Neural cell (in vitro differentiated cells): ENCODE results near the gene PAX8. TPM values are rescaled to one million over a fixed set of nuclear protein-coding genes. Genes with fewer than 3 reads are reported as not detected.

Source experiments
- H2AFZ ChIP-seq: fragments of 200-600, 300-800 bp; sonication (generic), shearing (Covaris generic); 2 replicates; pipeline ENCODE4 v1.6.0; 2014; ENCODE audit warnings: low read depth, mild to moderate bottlenecking, antibody characterized with exemption, low read length, moderate library complexity
- H3F3A ChIP-seq: fragments of 200-600 bp; shearing (Covaris generic); 2 replicates; pipeline ENCODE4 v1.6.1; 2016; ENCODE audit warnings: mild to moderate bottlenecking, moderate library complexity, mixed read lengths, antibody characterized with exemption, low read length; ENCODE audit not compliant: insufficient read depth, poor library complexity, severe bottlenecking
- H3K27ac ChIP-seq: fragments of 200-600, 300-800 bp; sonication (generic), shearing (Covaris generic); 2 replicates; pipeline ENCODE4 v1.5.1; 2014; ENCODE audit warnings: mild to moderate bottlenecking, low read length, moderate library complexity
- H3K27me3 ChIP-seq: fragments of 300-800, 200-600 bp; sonication (generic), shearing (Covaris generic); 2 replicates; pipeline ENCODE4 v1.6.0; 2014; ENCODE audit warnings: mild to moderate bottlenecking, low read depth, low read length, moderate library complexity; ENCODE audit not compliant: insufficient read depth
- H3K36me3 ChIP-seq: fragments of 300-800, 200-600 bp; sonication (generic), shearing (Covaris generic); 2 replicates; pipeline ENCODE4 v1.5.1; 2014; ENCODE audit warnings: mild to moderate bottlenecking, antibody characterized with exemption, low read length, moderate library complexity; ENCODE audit not compliant: insufficient read depth
- H3K4me2 ChIP-seq: fragments of 300-800, 200-600 bp; sonication (generic), shearing (Covaris generic); 2 replicates; pipeline ENCODE4 v1.6.0; 2014; ENCODE audit warnings: mild to moderate bottlenecking, low read length
- H3K4me3 ChIP-seq: fragments of 300-800, 200-600 bp; sonication (generic), shearing (Covaris generic); 2 replicates; pipeline ENCODE4 v1.5.1; 2014; ENCODE audit warnings: mild to moderate bottlenecking, low read length, moderate library complexity
- H3K79me2 ChIP-seq: fragments of 200-600 bp; shearing (Covaris generic); replicated peaks from 2 replicates; pipeline ENCODE4 v1.6.0; 2014; ENCODE audit warnings: mild to moderate bottlenecking, low read length, moderate library complexity; ENCODE audit not compliant: insufficient read depth
- H3K9ac ChIP-seq: fragments of 300-800, 200-600 bp; sonication (generic), shearing (Covaris generic); 2 replicates; pipeline ENCODE4 v1.6.1; 2016; ENCODE audit warnings: mild to moderate bottlenecking, low read length, mixed read lengths
- H3K9me2 ChIP-seq: fragments of 200-600 bp; shearing (Covaris generic); 2 replicates; pipeline ENCODE4 v1.6.1; 2016; ENCODE audit warnings: mild to moderate bottlenecking, low read length, mixed read lengths; ENCODE audit not compliant: insufficient read depth
- H3K9me3 ChIP-seq: fragments of 200-600, 300-800 bp; sonication (generic), shearing (Covaris generic); 2 replicates; pipeline ENCODE4 v1.6.1; 2016; ENCODE audit warnings: mild to moderate bottlenecking, mixed run types, low read length, moderate library complexity, mixed read lengths
- H4K20me1 ChIP-seq: fragments of 200-600 bp; shearing (Covaris generic); 2 replicates; pipeline ENCODE4 v1.6.1; 2016; ENCODE audit warnings: mild to moderate bottlenecking, mixed run types; ENCODE audit not compliant: insufficient read depth
- CTCF ChIP-seq: fragments of 450-650 bp; IDR thresholded peaks from 2 replicates; pipeline ENCODE4 v1.5.1; 2014; ENCODE audit warnings: antibody characterized with exemption, mild to moderate bottlenecking, moderate library complexity; ENCODE audit not compliant: poor library complexity, severe bottlenecking
- EP300 ChIP-seq: fragments of 450-650 bp; conservative IDR thresholded peaks from 2 replicates; pipeline ENCODE4 v1.6.1; 2014; ENCODE audit warnings: antibody characterized with exemption, mild to moderate bottlenecking, moderate library complexity; ENCODE audit not compliant: poor library complexity, severe bottlenecking
- EZH2 ChIP-seq: fragments of 200-600, 300-800 bp; shearing (Covaris generic), sonication (generic); IDR thresholded peaks from 2 replicates; pipeline ENCODE4 v1.6.1; 2014; ENCODE audit warnings: antibody characterized with exemption, low read length, borderline replicate concordance, mild to moderate bottlenecking; ENCODE audit not compliant: insufficient read depth, poor library complexity, severe bottlenecking
- MXI1 ChIP-seq: fragments of 450-650 bp; conservative IDR thresholded peaks from 2 replicates; pipeline ENCODE4 v1.6.1; 2014; ENCODE audit warnings: antibody characterized with exemption, mild to moderate bottlenecking; ENCODE audit not compliant: poor library complexity, severe bottlenecking
- POLR2AphosphoS5 ChIP-seq: IDR thresholded peaks from 2 replicates; pipeline ENCODE4 v1.6.1; 2012
- RAD21 ChIP-seq: fragments of 450-650 bp; conservative IDR thresholded peaks from 2 replicates; pipeline ENCODE4 v1.6.1; 2014; ENCODE audit warnings: antibody characterized with exemption, mild to moderate bottlenecking, moderate library complexity
- REST ChIP-seq: IDR thresholded peaks from 2 replicates; pipeline ENCODE4 v1.6.1; 2012; ENCODE audit warnings: borderline replicate concordance
- SMC3 ChIP-seq: fragments of 450-650 bp; conservative IDR thresholded peaks from 2 replicates; pipeline ENCODE4 v1.6.1; 2014; ENCODE audit warnings: antibody characterized with exemption, mild to moderate bottlenecking, moderate library complexity; ENCODE audit not compliant: poor library complexity
- TAF1 ChIP-seq: IDR thresholded peaks from 2 replicates; pipeline ENCODE4 v1.6.1; 2012; ENCODE audit warnings: low read depth
- polyA plus RNA-seq: library from polyadenylated mRNA; depleted of rRNA; stranded (reverse); fragments of >200 nt; gene quantifications from 2 replicates; pipeline ENCODE4 v1.2.3, GENCODE V29; 2014

The PAX8 gene
- polyA plus RNA-seq, 1 donor from 2014 or later = not detected

GRCh38 chr2:113169002-113169530, 109.7 kb downstream of the PAX8 start:
- H3K79me2 ChIP-seq = no peaks in the 10 kb centered on the region

GRCh38 chr2:113167962-113168340, 110.8 kb downstream of the PAX8 start:
- no peak overlapping the region for H3K9ac ChIP-seq
- H3F3A ChIP-seq = no peaks in the 10 kb centered on the region
- H3K4me2 ChIP-seq = no peak overlapping the region
- H3K4me3 ChIP-seq = no peak overlapping the region
- no peaks in the 10 kb centered on the region for H3K9me2 ChIP-seq
- H2AFZ ChIP-seq = no peak overlapping the region
- TF ChIP-seq CTCF = no peak
- no peak for TF ChIP-seq MXI1
- no peak for TF ChIP-seq EP300
- TF ChIP-seq TAF1 = no peak
- TF ChIP-seq REST = no peak
- no peak for TF ChIP-seq SMC3
- no peak for TF ChIP-seq EZH2
- no peak for TF ChIP-seq POLR2AphosphoS5
- TF ChIP-seq RAD21 = no peak
- H3K9me3 ChIP-seq = no peaks in the 10 kb centered on the region
- H4K20me1 ChIP-seq = no peaks in the 10 kb centered on the region
- no peaks in the 10 kb centered on the region for H3K36me3 ChIP-seq
- H3K27ac ChIP-seq = no peak overlapping the region
- no peaks in the 10 kb centered on the region for H3K79me2 ChIP-seq
- H3K27me3 ChIP-seq = no peaks in the 10 kb centered on the region

More at GRCh38 chr2:113169002-113169530, 109.7 kb downstream of the PAX8 start:
- no peak overlapping the region for H3K4me2 ChIP-seq
- TF ChIP-seq MXI1 = no peak
- TF ChIP-seq CTCF = no peak
- TF ChIP-seq POLR2AphosphoS5 = no peak
- TF ChIP-seq EZH2 = no peak
- no peak for TF ChIP-seq EP300
- no peaks in the 10 kb centered on the region for H3K9me2 ChIP-seq
- no peak overlapping the region for H3K27ac ChIP-seq
- no peak overlapping the region for H2AFZ ChIP-seq
- no peak overlapping the region for H3K9ac ChIP-seq
- H3K9me3 ChIP-seq = no peaks in the 10 kb centered on the region
- H3F3A ChIP-seq = no peaks in the 10 kb centered on the region
- H3K36me3 ChIP-seq = no peaks in the 10 kb centered on the region
- H3K4me3 ChIP-seq = no peak overlapping the region
- no peaks in the 10 kb centered on the region for H4K20me1 ChIP-seq
- H3K27me3 ChIP-seq = no peaks in the 10 kb centered on the region
